Islet precursor cell (in vitro differentiated cells): ENCODE results near the gene PTCH1.

ENCODE experiments used
- DNase-seq: peaks from one replicate; pipeline ENCODE4 v3.0.0-alpha.2; 2018

The PTCH1 gene

GRCh38 chr9:95435074-95435728, 81.6 kb downstream of the PTCH1 start:
- no peak for DNase-seq

- peak; percentile 88 for DNase-seq
Measured at GRCh38 chr9:95434116-95435073, 82.4 kb downstream of the PTCH1 start.

- DNase-seq: no peak
Measured at GRCh38 chr9:95433096-95433819, 83.5 kb downstream of the PTCH1 start.

GRCh38 chr9:95431286-95431685, 85.5 kb downstream of the PTCH1 start:
- DNase-seq: no peak

- DNase-seq: no peak
Measured at GRCh38 chr9:95429948-95430620, 86.7 kb downstream of the PTCH1 start.

- no peak for DNase-seq
Measured at GRCh38 chr9:95429096-95429495, 87.7 kb downstream of the PTCH1 start.

- no peak for DNase-seq
Measured at GRCh38 chr9:95425910-95426551, 90.7 kb downstream of the PTCH1 start.

- no peak for DNase-seq
Measured at GRCh38 chr9:95422650-95423049, 94.1 kb downstream of the PTCH1 start.

- DNase-seq: no peak
Measured at GRCh38 chr9:95420518-95420917, 96.3 kb downstream of the PTCH1 start.

GRCh38 chr9:95419444-95419843, 97.3 kb downstream of the PTCH1 start:
- DNase-seq: no peak

- no peak for DNase-seq
Measured at GRCh38 chr9:95415158-95415557, 101.6 kb downstream of the PTCH1 start.

- DNase-seq: no peak
Measured at GRCh38 chr9:95413793-95414192, 103.0 kb downstream of the PTCH1 start.

- DNase-seq: no peak
Measured at GRCh38 chr9:95411054-95411892, 105.5 kb downstream of the PTCH1 start.

- DNase-seq: no peak
Measured at GRCh38 chr9:95409650-95410426, 106.9 kb downstream of the PTCH1 start.

- DNase-seq: no peak
Measured at GRCh38 chr9:95407524-95407923, 109.2 kb downstream of the PTCH1 start.

- no peak for DNase-seq
Measured at GRCh38 chr9:95406121-95406520, 110.7 kb downstream of the PTCH1 start.

GRCh38 chr9:95399261-95399660, 117.5 kb downstream of the PTCH1 start:
- no peak for DNase-seq
